NCI-H2029 (cell line): ENCODE data around the gene PLCE1.

Experiments
- DNase-seq: peaks from one replicate; lab custom pipeline; 2025; lab: John Stamatoyannopoulos, UW

PLCE1 gene

DNA sequence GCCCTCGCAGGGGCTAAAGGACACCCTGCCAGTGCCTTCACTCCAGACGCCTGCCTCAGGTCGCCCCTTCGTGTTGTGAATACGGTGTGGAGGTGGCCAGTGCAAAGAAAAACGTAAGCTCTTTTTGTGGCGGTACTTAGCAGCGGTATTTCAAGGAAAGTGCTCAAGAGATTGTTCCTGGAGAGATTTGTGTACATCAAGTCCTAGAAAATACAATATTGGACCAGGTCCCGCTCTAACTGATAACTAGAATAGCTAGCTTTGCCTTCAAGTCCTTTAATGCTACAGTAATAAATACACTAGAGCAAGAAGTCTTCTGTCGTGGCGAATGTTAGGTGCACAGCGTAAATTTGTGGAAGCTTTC lies 689 bp downstream of the PLCE1 start:
- no peak for DNase-seq

DNA sequence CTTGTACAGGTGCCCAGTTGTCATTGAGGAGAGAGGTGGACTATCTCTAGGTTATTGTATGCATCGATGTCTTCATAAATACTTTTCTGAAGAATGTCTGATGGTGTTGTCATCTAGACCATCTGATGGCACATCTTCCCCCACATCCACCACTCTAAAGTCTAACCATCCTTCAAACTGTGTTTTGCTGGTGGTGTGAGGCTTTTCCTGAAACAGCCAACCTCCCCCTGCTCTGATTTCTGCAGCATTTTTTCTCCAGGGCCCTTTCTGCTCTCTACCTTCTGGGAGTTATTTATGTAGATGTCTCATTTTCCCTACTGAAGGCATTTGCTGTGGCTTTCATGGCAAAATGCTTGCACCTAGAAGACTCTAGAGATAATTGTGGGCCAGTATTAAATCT lies 1.5 kb downstream of the PLCE1 start:
- DNase-seq: no peak

GRCh38 chr10:93995598-93996271 lies 2.0 kb downstream of the PLCE1 start:
- DNase-seq: no peak

DNA sequence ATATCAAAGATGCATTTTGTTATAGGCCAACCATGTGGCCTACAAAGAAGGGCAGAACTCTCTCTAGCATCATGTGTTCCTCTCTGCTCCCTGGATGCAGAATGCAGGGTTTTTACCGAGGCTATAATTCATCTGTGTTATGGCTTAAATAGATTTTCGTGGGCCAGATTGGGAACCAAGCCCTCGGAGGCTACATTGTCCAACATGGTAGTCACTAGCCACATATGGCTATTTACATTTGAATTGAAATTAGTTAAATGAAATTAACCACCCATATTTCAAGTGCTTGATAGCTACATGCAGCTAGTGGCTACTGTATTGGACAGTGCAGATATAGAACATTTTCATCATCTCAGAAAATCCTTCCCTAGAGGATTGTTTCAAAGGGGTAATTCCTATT lies 2.8 kb downstream of the PLCE1 start:
- DNase-seq: no peak

DNA sequence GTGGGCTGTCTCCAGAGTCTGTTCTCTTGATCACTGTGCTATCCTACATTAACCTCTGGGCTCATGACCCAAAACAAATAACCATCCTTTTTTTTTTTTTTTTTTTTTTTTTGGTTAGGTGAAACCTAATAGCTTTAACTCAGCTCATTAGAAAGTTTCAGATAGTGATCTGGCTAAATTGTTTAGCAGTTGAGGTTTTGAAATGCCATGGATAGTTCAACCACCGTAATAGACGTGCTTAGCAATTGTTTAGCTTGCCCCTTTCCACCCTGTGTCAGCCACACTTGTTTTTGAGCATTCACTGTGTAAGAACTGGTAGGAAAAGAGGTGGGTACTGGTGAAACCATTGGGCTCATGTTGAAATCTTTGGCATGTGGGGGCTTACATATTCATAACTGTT lies 3.8 kb downstream of the PLCE1 start:
- no peak for DNase-seq

- DNase-seq: no peak
Observed at GRCh38 chr10:93999401-93999851, 5.7 kb downstream of the PLCE1 start.

DNA sequence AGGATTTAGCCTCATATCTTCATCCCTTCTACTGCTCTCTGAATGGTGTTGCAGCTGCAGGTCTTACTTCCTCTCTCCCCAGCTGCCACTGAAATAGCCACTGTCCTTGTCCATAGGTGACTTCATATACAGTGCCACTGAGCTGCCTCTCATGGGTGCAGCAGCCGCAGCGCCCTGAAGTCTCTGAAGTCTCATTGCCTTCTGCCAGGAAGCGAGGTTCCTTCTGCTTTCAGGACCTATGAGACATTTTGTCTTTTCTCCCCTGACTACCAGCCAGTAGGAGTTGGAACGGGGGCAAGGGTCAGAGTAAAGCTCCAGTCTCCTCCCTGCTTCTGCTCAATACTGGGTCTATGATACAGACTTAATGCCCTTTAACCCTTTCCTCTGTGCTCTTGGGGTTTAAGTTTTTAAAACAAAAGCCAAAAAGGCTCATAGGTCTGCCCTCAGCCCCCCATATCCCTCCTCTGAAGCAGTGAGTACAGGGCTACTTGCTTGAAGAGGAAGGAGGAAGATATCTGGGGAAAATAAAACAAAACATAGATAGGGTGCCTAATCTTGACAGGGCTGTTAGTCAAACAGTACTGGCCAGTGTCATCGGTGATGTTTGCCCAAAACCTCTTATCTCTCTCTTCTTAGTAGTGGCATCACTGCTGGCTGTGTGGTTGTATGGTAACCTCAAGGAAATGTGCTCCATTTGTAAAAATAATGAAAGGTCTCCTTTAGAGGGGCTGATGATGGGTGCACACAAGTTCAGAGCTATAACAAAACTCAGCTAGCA lies 7.1 kb downstream of the PLCE1 start:
- DNase-seq: no peak

DNA sequence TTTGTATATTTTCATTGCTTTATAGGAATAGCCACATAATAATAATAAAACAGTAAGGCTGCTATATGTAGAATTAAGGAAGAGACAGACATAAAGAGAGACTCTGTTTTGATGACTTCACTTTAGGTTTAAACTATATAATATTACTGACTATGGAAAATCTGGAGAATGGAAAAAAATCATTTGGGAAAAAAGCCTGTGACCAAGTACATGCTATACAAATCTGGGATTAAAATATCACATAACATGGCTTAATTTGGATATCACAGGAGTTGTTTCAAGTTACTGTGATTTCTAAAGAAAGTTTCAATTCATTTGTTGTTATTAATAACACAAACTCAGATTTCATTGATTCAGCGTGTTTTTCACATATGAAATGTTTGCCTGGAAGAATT lies 7.7 kb downstream of the PLCE1 start:
- no peak for DNase-seq

- no peak for DNase-seq
Observed at GRCh38 chr10:94002156-94002555, 8.4 kb downstream of the PLCE1 start.

GRCh38 chr10:94003488-94003887 lies 9.8 kb downstream of the PLCE1 start:
- no peak for DNase-seq

GRCh38 chr10:94005050-94005449 lies 11.3 kb downstream of the PLCE1 start:
- DNase-seq: peak; percentile 9

GRCh38 chr10:94006591-94007550 lies 13.1 kb downstream of the PLCE1 start:
- DNase-seq: no peak

GRCh38 chr10:94008526-94008925 lies 14.8 kb downstream of the PLCE1 start:
- no peak for DNase-seq

DNA sequence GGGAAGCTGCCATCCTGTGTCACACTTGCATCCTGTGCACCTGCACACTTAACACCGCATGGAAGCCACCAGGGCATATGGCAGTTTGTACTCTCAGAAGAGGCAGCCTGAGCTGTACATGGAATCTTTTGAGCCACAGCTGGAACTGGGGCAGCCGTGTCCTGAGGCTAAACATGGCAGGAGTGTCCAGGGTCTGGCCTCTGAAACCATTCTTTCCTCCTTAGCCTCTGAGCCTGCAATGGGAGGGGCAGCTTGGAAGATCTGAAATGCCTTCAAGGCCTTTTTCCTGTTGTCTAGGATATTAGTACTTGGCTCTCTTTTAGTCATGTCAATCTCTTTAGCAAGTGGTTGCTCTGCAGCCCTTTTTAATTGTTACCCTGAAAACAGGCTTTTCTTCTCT lies 16.4 kb downstream of the PLCE1 start:
- DNase-seq: no peak

GRCh38 chr10:94010886-94011285 lies 17.2 kb downstream of the PLCE1 start:
- no peak for DNase-seq

DNA sequence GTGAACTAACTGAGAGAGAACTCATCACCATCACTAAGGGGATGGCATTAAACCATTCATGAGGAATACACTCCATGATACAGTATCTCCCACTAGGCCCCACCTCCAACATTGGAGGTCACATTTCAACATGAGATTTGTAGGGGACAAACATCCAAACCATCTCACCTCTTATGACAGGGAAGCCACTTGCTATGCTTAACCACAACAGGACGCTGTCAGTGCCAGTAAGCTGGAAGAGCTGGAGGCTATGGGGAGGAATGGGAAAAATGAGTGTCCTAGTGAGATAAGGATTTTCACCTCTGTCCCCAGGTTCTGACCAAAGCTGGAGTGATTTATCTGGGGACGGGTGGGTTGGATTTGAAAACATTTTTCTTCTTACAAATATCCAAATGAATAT lies 17.6 kb downstream of the PLCE1 start:
- DNase-seq: no peak

GRCh38 chr10:94012834-94013233 lies 19.1 kb downstream of the PLCE1 start:
- DNase-seq: no peak

DNA sequence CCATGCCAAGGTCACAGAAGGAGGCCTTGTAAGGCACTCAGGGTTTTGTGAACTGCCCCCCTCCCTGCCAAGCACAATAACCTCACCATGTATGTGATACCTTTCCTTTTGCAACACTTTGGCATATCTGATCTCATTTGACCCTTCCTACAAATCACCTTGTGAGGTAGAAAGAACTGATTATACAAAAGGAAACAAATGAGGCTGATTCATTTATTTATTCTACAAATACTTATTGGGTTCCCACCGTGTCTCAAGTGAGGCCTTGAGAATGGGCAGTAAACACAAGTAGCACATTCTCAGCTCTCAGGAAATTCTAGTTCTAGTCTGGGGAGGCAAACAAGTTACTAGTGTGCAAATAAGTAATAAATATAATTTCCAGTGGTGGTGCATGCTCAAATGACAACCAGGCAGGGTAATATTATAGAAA lies 19.6 kb downstream of the PLCE1 start:
- DNase-seq: peak; percentile 55

DNA sequence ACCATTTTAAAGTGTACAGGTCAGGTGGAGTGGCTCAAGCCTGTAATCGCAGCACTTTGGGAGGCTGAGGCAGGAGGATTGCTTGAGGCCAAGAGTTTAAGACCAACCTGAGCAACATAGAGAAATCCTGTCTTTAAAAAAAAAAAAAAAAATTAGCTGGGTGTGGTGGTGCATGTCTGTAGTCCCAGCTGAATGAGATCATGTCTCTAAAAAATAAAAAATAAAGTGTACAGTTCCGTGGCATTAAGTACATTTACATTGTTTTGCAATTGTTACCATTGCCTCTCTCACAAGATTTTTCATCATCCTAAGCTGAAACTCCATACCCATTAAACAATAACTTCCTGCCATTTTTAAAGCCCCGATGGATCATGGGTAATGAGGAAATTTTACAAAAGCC lies 20.6 kb downstream of the PLCE1 start:
- DNase-seq: no peak

GRCh38 chr10:94016727-94017714 lies 23.3 kb downstream of the PLCE1 start:
- no peak for DNase-seq

GRCh38 chr10:94018107-94018506 lies 24.4 kb downstream of the PLCE1 start:
- DNase-seq: no peak
